ENCODE results near the gene TMEM131.
"Not testable (repeated sequence)": the region's sequence is repeated elsewhere in the genome, so short reads cannot be mapped to it uniquely, and the experiment has no call there.

- TF ChIP-seq EZH2 (IDR thresholded peaks at IDR 0.05; ENCODE audit: insufficient read depth, low read length); CTCF (IDR thresholded peaks at IDR 0.05; ENCODE audit: insufficient read depth, low read depth, low read length): not testable (repeated sequence)
Observed at GRCh38 chr2:98022067-98022466, 26.3 kb upstream of the TMEM131 start.

All from astrocyte (in vitro differentiated cells and primary cell).